ENCODE data around the gene HMGB2. TPM values are rescaled to one million over a fixed set of nuclear protein-coding genes. Genes with fewer than 3 reads are reported as not detected.

HMGB2 gene
- polyA plus RNA-seq, 1 donor from 2014 or later: 184 TPM

DNA sequence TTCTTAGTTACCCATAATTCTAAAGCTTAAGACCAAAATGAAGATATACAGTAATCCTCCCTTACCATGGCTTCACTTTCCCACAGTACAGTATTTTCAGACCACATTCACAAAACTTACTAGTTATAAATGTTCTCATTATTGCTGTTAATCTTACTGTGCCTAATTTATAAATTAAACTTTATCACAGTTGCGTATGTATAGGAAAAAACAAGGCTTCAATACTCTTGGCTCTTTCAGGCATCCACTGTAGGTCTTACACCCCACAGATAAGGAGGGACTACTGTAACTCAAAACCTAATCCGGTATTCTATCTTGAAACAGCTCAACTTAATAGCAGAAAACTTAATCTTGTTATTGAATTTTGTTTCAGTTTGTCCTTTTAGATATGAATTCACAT lies 3.6 kb downstream of the HMGB2 start:
- no peaks in the 10 kb centered on the region for H3K9me2 ChIP-seq (ENCODE audit: insufficient read depth, low read length)
- no peaks in the 10 kb centered on the region for H4K20me1 ChIP-seq (ENCODE audit: insufficient read depth)
- H3K27me3 ChIP-seq (ENCODE audit: insufficient read depth, low read depth, low read length): no peaks in the 10 kb centered on the region
- H3K9me3 ChIP-seq (ENCODE audit: low read length): no peaks in the 10 kb centered on the region
- H3F3A ChIP-seq (ENCODE audit: insufficient read depth, low read length, poor library complexity, severe bottlenecking): peaks cover 8% of the 10 kb centered on the region
- H3K4me3 ChIP-seq (ENCODE audit: low read length): no peak overlapping the region
- H3K36me3 ChIP-seq (ENCODE audit: insufficient read depth, low read length): peaks cover 6% of the 10 kb centered on the region
- H2AFZ ChIP-seq (ENCODE audit: low read depth, low read length): no peak overlapping the region
- no peak overlapping the region for H3K27ac ChIP-seq (ENCODE audit: low read length)
- no peak overlapping the region for H3K9ac ChIP-seq (ENCODE audit: low read length)
- TF ChIP-seq TAF1 (IDR thresholded peaks at IDR 0.05; ENCODE audit: low read depth): no peak
- TF ChIP-seq, protein P1, sequence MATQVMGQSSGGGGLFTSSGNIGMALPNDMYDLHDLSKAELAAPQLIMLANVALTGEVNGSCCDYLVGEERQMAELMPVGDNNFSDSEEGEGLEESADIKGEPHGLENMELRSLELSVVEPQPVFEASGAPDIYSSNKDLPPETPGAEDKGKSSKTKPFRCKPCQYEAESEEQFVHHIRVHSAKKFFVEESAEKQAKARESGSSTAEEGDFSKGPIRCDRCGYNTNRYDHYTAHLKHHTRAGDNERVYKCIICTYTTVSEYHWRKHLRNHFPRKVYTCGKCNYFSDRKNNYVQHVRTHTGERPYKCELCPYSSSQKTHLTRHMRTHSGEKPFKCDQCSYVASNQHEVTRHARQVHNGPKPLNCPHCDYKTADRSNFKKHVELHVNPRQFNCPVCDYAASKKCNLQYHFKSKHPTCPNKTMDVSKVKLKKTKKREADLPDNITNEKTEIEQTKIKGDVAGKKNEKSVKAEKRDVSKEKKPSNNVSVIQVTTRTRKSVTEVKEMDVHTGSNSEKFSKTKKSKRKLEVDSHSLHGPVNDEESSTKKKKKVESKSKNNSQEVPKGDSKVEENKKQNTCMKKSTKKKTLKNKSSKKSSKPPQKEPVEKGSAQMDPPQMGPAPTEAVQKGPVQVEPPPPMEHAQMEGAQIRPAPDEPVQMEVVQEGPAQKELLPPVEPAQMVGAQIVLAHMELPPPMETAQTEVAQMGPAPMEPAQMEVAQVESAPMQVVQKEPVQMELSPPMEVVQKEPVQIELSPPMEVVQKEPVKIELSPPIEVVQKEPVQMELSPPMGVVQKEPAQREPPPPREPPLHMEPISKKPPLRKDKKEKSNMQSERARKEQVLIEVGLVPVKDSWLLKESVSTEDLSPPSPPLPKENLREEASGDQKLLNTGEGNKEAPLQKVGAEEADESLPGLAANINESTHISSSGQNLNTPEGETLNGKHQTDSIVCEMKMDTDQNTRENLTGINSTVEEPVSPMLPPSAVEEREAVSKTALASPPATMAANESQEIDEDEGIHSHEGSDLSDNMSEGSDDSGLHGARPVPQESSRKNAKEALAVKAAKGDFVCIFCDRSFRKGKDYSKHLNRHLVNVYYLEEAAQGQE (IDR thresholded peaks at IDR 0.05; ENCODE audit: borderline replicate concordance): no peak
- no peak for TF ChIP-seq SMC3 (conservative IDR thresholded peaks at IDR 0.05; ENCODE audit: poor library complexity)
- TF ChIP-seq POLR2AphosphoS5 (IDR thresholded peaks at IDR 0.05): no peak
- TF ChIP-seq, protein P2, sequence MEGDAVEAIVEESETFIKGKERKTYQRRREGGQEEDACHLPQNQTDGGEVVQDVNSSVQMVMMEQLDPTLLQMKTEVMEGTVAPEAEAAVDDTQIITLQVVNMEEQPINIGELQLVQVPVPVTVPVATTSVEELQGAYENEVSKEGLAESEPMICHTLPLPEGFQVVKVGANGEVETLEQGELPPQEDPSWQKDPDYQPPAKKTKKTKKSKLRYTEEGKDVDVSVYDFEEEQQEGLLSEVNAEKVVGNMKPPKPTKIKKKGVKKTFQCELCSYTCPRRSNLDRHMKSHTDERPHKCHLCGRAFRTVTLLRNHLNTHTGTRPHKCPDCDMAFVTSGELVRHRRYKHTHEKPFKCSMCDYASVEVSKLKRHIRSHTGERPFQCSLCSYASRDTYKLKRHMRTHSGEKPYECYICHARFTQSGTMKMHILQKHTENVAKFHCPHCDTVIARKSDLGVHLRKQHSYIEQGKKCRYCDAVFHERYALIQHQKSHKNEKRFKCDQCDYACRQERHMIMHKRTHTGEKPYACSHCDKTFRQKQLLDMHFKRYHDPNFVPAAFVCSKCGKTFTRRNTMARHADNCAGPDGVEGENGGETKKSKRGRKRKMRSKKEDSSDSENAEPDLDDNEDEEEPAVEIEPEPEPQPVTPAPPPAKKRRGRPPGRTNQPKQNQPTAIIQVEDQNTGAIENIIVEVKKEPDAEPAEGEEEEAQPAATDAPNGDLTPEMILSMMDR (IDR thresholded peaks at IDR 0.05; ENCODE audit: poor library complexity, severe bottlenecking): no peak
- TF ChIP-seq MXI1 (conservative IDR thresholded peaks at IDR 0.05; ENCODE audit: poor library complexity, severe bottlenecking): no peak
- H3K79me2 ChIP-seq (replicated peaks; ENCODE audit: insufficient read depth, low read length): peaks cover 31% of the 10 kb centered on the region
- H3K4me2 ChIP-seq (ENCODE audit: low read length): no peak overlapping the region

DNA sequence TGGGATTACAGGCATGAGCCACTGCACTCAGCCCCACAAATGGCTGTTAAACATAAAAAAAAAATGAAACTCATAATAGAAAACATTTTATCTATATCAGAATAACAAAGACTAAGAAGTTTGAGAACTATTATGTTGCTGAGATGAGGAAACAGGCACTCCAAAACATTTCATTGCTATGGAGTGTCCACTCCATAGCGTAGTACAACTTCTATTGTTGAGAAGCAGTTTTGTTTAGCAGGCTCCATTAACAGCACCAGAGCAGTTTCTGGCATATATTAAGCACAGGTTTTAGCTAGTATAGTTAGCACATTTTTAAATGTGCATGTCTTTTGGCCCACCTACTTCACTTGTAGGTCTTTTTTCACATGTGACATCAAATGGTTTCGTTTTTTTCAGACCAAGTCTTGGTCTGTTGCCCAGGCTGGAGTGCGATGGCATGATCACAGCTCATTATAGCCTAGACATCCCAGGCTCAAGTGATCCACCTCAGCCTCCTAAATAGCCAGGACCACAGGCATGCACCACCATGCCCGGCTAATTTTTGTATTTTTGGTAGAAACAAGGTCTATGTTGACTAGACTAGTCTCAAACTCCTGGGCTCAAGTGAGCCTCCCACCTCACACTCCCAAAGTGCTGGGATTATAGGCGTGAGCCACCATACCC lies 5.8 kb downstream of the HMGB2 start:
- TF ChIP-seq, protein P1 (IDR thresholded peaks at IDR 0.05; ENCODE audit: borderline replicate concordance): no peak
- TF ChIP-seq POLR2AphosphoS5 (IDR thresholded peaks at IDR 0.05) (no peak), SMC3 (conservative IDR thresholded peaks at IDR 0.05; ENCODE audit: poor library complexity) (no peak), EP300 (conservative IDR thresholded peaks at IDR 0.05; ENCODE audit: poor library complexity, severe bottlenecking) (no peak), TAF1 (IDR thresholded peaks at IDR 0.05; ENCODE audit: low read depth) (no peak), RAD21 (conservative IDR thresholded peaks at IDR 0.05) (no peak), EZH2 (IDR thresholded peaks at IDR 0.05; ENCODE audit: borderline replicate concordance, insufficient read depth, low read length, poor library complexity, severe bottlenecking) (no peak), MXI1 (conservative IDR thresholded peaks at IDR 0.05; ENCODE audit: poor library complexity, severe bottlenecking) (no peak)
- TF ChIP-seq, protein P2 (IDR thresholded peaks at IDR 0.05; ENCODE audit: poor library complexity, severe bottlenecking): no peak
- Histone ChIP-seq H3K9me2 (ENCODE audit: insufficient read depth, low read length) (no peaks in the 10 kb centered on the region), H3K4me2 (ENCODE audit: low read length) (no peak overlapping the region), H3K9ac (ENCODE audit: low read length) (no peak overlapping the region), H4K20me1 (ENCODE audit: insufficient read depth) (no peaks in the 10 kb centered on the region), H3K27me3 (ENCODE audit: insufficient read depth, low read depth, low read length) (no peaks in the 10 kb centered on the region), H3K36me3 (ENCODE audit: insufficient read depth, low read length) (peaks cover 6% of the 10 kb centered on the region), H3K79me2 (replicated peaks; ENCODE audit: insufficient read depth, low read length) (peaks cover 31% of the 10 kb centered on the region), H3K27ac (ENCODE audit: low read length) (no peak overlapping the region), H3F3A (ENCODE audit: insufficient read depth, low read length, poor library complexity, severe bottlenecking) (no peaks in the 10 kb centered on the region), H3K9me3 (ENCODE audit: low read length) (no peaks in the 10 kb centered on the region), H2AFZ (ENCODE audit: low read depth, low read length) (no peak overlapping the region), H3K4me3 (ENCODE audit: low read length) (no peak overlapping the region)
